Measurements from ENCODE around the gene CD8B2.
"Not testable (repeated sequence)": the region's sequence is repeated elsewhere in the genome, so short reads cannot be mapped to it uniquely, and the experiment has no call there.

Gene CD8B2

DNA sequence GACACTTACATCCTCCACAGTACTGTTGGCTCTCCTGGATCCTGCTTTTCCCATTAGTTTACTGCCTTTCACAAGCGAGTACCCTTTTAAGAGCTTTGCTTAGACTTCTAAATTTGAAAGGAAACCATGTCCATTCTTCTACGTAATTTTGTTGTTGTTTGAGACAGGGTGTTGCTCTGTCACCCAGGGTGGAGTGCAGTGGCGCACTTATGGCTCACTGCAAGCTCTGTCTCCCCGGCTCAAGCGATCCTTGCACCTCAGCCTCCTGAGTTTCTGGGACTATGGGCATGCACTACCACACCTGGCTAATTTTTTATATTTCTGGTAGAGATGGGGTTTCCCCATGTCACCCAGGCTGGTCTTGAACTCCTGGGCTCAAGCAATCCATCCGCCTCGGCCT is 24.8 kb downstream of the CD8B2 start:
- DNase-seq (ENCODE audit: low spot score) = not testable (repeated sequence)

DNA sequence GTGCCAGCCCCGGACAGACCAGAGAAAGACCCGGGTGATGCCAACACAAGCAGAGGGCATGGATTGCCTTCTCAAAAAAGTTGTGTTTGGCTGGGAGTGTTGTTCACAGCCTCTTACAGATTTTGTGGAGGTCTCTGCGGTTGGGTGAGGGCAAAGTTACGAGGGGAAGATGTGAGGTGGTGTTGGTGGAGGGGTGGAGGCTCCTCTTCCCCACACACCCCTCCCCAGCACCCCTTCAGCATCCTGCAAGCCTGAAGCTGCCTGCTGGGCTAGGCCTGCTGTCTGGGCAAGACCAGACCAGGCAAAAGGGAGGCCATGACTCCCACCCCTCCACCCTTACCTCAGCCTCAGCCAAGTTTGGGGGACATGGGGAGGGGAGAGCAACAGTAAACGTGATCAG is 26.2 kb downstream of the CD8B2 start:
- DNase-seq (ENCODE audit: low spot score) = not testable (repeated sequence)

DNA sequence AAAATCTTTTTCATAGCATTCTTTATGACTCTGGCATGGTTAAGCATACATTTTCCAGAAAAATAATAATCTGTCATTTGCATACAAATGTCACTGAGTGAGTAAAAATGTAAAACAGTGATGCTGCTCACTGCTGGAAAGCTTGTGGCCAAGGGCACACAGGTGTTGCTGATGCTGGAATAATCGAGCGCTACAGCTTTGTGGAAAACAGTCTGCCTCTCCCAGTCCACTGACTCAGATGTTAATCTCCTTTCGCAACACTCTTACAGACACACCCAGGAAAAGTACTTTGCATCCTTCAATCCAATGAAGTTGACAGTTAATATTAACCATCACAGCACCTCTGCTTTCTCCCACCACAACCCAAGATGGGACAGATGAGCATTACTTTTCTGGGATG is 27.7 kb downstream of the CD8B2 start:
- peak; percentile 48 for DNase-seq (ENCODE audit: low spot score)

DNA sequence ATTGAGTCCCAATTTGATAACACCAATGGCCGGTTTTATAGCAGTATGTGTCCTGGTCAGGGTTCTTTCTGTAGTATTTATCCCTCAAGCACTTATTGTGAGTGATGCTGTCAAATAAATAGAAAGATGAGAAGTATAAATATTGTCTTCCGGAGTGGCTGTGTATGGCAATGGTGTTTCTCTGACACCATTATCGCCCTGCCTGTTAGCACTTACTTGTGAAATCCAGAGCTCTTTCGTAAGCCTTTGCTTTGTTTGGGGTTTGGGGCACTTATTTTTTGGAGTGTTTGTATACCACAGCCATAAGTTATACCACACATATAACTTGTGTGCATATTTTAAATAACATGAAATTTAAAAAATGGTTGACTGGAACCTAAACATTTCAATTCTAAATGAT is 29.3 kb downstream of the CD8B2 start:
- no peak for DNase-seq (ENCODE audit: low spot score)

DNA sequence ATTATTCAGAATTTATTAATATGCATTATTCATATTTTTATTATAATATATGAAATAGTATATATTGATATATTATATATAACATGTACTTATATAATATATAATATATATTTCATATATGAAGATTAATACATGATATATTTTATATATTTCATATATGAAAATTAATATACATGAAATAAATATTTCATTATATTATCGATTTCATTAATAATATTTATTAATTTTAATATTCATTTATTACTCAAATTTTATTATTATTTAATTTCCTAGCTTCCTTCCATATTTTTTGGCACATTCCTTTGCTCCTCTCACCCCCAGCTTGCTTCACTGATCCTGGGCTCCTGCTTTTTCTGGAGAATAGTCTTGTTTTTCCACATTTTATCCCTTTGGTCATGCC is 29.7 kb downstream of the CD8B2 start:
- no peak for DNase-seq (ENCODE audit: low spot score)

DNA sequence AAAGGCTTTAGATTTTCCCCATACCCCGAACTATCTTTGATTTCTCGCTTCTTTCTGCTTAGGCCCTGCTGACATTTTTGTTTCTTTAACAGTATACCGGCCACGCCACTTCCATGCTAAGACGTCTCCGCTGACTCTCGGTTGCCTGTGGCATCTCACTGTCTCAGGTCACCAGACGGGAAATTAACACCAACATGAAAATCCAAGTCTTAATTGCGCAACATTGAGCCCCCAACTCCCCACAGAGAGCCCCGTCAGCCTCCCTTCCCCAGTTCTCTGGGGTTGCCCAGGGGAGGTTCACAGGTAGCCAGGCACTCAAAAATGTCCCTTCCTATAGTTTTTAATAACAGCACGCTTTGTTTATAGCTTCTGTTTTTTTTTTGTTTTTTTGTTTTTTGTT is 30.2 kb downstream of the CD8B2 start:
- no peak for DNase-seq (ENCODE audit: low spot score)

DNA sequence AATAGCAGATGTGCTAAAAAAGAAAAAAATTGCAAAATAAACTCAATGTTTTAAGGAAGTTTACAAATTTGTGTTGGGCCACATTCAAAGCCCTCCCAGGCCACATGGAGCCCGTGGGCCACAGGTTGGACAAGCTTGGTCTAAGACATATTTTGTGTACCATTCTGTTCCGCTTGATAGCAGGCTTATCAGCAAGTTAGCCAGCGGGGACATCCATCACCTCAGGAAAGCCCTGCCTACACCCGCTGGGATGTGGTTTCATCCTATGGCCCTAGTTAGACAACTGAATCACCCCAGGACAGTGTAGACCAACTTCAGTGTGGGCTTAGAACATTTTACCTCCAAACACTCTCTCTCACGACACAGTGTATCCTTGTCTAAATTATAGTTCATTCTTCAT is 32.6 kb downstream of the CD8B2 start:
- no peak for DNase-seq (ENCODE audit: low spot score)

DNA sequence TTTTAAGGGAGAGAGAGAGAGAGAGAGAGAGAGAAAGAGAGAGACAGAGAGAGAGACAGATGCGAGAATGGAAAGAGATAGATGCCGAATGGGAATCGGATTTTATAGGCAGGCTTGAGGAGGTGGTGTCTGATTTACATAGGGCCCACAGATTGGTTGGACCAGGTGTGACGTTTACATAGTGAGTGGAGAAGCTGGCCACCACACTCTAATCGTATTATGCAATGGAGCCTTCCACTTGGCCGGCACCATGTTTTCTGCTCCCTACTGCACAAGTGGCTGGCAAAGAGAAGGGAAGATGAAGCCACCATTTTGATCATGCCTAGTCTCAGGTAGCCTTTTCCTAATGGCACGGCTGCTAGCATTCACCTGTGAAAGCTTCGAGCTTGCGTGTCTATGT is 33.9 kb downstream of the CD8B2 start:
- DNase-seq (ENCODE audit: low spot score) = no peak

DNA sequence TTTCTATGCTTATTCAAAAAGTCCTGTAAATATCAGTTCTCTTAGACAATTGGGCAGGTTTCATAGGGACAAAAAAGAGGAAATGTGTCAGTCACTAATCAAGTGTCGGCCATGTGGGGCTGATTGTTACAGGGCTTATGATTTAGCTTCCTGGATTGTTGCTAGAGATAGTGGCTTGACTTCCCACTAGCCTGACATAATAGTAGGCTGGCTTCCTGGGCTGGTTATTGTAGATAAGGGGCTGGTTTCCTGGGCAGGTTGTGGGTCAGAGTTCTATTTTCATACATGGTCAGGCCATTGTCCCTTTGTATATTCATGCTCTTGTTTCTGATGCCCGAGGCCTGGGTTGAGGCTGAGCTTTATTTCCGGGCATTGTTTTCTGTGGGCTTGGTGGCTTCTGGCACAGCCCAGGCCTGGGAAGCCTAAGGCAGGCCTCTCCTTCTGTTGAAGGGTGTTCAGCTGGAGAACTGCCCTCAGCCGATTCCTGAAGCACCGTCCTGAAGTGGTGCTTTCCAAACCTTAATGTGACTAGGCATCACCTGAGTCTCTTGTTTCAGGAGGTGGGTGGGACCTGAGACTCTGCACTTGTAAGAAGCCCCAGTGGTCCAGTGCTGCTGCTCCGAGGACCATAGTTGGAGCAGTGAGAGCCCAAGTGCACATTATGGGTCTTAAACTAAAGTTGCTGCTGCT is 37.0 kb downstream of the CD8B2 start:
- DNase-seq (ENCODE audit: low spot score) = no peak

DNA sequence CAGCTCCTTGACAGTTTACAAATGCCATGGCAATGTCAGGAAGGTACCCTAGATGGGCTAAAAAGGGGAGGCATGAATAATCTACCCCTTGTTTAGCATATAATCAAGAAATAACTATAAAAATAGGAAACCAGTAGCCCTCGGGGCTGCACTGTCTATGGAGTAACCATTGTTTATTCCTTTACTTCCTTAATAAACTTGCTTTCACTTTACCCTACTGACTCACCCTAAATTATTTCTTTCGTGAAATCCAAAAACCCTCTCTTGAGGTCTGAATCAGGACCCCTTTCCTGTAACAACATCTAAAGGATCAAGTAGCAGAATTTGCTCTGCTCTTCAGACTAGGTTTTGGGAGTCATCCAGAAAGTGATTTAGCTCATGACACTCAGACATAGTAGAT is 43.7 kb downstream of the CD8B2 start:
- DNase-seq (ENCODE audit: low spot score) = no peak

DNA sequence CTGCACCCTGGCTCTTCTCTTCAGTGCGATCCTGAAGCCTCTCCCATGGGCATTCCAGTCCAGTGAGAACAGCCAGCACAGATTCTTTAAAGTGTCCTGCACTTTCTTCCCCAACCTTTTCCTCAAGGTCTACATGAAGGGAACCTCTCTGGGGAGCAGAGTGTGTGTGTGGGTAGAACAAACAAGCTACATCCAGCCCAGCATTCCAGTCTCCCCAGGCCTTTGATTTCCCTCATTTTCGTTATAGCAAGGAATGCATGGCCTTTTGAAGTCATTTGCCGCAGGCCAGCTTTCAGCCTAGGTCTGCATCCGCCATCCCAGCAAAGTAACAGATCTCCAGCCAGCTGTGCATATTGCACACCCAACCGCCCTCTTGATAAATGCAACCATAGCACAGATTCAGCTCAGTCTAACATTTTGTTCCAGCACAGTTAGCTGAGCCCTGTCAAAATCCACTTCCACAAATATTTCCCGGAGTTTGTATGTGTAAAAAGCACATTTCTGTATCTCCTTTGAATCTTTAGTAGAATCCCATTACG is 44.6 kb downstream of the CD8B2 start:
- no peak for DNase-seq (ENCODE audit: low spot score)

DNA sequence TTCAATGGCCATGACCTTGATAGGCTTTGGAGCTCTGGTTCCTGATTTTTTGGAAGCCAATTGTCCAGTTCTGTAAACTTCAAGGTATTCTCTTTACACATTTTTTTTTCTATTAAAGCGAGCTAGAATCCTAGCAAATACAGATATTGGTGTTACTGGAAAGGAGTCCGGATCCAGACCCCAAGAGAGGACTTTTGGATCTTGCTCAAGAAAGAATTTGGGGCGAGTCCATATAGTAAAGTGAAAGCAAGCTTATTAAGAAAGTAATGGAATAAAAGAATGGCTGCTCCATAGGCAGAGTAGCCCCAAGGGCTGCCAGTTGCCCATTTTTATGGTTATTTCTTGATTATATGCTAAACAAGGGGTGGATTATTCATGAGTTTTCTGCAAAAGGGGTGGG is 45.1 kb downstream of the CD8B2 start:
- no peak for DNase-seq (ENCODE audit: low spot score)

DNA sequence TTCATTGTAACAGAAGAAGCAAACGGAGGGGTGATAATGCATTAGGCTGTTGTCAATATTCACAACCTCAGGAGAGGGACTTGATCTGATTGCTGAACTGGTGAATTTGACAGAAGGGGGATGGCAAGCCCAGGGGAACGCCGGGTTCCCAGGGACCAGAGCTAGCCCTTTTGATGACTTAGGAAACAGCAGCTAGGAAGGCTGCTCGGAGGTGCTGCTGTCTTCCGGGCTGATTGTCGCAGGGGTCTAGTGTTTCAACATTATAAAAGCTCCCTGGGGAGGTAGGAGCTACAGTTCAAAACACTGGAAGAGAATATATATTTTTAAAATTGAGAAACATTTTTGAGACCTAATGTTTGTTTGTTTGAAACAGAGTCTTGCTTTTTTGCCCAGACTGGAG is 47.3 kb downstream of the CD8B2 start:
- no peak for DNase-seq (ENCODE audit: low spot score)

DNA sequence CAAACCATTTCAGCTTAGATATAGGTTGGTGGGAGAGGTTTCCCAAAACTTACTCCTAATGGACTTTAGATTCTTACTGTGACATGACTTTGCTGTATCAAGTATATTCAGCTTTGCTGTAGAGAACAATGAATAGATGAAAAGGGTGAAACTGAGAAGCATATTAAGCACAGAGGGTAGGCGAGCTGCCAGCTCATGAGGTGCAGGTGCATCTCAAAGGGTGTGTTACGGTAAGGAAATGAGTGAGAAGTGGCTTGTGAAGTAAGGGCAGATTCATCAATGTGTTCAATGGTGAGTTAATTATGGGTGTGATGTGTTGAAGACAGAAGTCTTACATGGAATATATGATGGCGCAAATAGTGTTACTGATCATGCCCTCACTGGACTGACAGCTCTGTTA is 49.3 kb downstream of the CD8B2 start:
- no peak for DNase-seq (ENCODE audit: low spot score)

DNA sequence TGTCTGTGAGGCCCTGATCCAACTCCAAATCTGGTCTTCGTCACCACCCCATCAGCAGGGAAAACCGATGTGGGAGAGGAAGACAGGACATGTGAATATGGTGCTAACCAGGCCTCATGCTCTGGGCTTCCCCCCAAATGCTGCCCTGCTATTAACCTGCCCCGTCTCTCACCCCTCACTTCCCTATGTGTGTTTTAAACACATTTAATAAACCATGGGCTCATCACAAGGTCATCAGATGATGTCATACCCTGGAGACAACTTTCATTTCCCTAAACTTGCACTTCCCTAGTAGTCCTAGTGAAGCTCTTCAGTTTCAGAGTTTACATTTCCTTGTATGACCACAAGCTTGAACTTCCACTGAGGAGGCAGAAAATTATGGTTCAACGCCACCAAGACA is 49.9 kb downstream of the CD8B2 start:
- no peak for DNase-seq (ENCODE audit: low spot score)

DNA sequence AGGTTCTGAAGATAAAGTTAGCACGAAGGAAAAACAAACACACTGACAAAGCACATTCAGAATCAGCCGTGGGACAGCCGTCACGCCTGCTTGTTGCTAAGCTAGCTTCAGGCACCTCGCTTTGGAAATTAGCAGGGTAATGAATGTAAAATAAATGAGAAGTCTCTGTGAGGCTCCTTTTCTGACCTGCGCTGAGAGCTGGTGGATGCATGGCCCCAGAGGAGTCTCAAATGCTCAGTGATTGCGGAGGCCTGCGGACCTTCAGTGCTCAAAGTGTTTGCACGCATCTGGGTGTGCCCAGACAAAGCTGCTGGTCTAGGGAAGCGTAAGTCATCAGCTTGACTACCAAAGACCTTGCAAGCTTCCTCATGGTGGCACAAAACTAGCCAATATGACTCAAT is 50.6 kb downstream of the CD8B2 start:
- DNase-seq (ENCODE audit: low spot score) = no peak

DNA sequence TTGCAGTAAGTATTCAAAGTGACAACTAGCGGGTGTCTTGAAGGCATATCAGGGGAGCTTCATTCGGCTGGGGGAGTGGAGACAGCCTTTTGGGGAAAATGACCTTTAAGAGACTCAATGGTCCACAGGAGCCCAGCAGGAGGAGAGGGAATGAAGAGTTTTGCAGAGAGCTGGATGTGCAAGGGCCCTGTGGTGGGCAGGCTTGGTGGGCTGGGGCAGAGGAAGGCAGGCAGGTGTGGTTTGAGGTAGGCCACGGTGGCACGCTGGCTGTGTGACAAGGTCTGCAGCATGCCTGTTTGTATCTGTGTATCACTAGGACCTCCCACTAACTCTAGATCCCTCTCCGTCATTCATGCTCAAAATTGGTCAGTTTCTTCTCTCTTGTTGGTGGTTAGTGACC is 53.7 kb downstream of the CD8B2 start:
- DNase-seq (ENCODE audit: low spot score) = no peak

DNA sequence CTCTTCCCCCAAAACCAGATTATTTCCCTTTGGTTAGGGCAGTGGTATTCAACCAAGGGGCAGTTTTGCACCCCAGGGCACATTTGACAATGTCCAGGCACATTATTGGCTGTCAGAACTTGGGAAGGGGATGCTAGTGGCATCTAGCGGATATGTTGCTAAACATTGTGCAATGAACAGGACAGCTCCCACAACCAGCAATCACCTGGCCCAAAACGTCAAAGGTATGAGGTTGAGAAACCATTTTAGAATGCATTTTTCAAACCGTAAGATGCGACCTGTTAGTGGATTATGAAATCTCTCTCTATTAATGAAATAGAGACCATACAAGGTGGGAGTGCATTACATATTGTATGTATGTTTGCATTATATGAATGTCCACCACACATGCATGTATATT is 54.2 kb downstream of the CD8B2 start:
- no peak for DNase-seq (ENCODE audit: low spot score)

DNA sequence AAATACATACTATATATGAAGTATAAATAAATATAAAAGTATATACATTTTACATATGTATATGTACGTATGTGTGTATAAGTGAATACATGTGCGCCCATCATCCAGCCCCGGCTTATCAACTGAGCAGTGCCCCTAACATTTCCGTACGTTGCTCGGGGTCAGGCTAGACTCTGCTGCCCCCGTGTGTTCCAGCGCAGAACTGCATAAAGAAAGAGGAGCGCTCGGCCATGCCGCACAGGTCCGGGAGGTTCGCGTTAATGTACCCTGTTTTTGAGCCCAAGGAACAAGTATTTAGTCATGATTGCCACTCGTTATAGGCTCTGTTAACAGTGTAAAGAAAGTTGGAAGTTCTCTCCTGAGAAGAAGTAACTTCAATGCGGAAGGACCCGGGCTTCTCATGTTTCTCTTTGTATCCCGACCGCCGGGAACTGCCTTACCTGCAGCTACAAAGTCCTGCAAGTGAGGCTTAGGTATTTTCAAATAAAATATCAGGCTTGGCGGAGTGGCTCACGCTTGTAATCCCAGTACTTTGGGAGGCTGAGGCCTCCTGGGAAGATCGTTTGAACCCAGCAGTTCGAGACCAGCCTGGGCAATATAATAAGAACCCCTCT is 55.7 kb downstream of the CD8B2 start:
- peak; percentile 74 for DNase-seq (ENCODE audit: low spot score)

DNA sequence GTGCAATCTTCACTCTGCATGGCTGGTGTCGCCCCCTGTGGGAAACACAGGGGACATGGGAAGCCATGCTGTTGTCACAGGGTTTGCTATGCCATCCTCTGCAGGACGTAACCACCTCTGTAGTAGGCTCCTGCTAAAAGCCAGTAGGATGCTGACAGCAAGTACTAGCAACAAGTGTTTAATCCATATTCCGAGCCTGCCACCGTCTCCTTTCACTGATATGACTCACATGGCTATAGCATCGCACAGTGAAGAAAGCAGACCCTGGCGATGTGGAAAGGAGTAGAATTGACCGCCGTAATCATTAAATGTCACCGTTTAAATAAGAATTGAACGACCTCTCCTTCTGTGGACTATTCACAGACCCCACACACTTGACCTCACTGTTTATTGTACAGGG is 57.8 kb downstream of the CD8B2 start:
- no peak for DNase-seq (ENCODE audit: low spot score)

DNA sequence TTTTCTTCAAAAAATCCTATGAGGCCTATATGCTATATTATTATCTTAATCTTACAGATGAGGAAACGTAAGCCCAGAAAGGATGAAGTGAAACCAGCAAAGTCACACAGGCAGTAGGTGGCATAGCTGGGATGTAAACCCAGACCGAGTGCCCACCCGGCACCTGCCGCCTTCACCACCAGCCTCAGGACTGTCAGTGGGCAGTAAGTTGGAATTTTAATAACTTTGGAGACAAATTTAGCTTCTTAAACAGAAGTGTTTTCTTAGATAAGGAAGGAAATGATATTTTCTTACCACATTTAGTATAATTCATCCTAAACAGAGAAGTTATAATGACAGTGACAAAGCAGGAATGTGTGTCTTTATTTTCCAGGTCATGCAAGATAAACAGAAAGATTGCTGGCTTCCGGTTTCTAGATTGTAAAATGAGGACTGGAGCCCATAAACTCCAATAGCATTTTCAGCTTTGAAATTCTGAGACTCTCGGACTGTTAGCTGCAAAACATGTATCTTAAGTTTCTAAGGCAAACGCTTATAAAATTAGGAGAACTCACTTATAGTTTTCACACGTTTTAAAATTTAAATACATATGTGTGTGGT is 59.3 kb downstream of the CD8B2 start:
- no peak for DNase-seq (ENCODE audit: low spot score)

DNA sequence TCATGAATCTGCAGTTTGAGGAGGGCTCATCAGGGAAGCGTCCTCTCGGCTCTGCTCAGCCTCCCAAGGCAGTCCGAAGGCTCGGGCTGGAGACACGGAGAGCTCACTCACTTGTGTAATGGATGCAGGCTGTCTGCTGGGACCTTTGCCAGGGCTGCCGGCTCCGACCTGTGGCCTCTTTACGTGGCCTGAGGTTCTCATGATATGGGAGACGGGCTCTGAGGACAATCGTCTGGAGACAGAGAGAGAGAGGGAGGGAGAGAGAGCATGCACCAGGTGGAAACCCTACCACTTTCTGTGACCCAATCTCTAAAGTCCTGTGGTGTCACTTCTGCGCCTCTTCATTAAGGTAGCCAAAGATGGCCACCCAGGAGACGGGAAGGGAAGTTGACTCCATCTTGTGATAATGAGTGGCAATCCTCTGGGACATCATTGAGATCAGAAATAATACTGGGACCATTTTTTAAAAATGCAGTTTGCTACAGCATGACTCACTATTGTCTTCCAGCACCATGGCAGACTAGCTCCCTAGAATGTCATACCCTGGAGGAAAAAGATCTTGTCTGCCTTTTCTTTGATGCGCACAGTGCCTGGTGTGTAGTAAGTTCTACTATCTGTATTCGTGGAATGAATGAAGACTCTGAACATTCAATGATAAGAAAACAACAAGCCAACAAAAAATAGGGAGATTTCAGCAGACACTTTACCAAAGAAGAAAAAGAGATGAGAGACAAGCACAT is 60.2 kb downstream of the CD8B2 start:
- no peak for DNase-seq (ENCODE audit: low spot score)

All from LoVo (cell line).